Right atrium auricular region (tissue), 2 donors: ENCODE data around the gene GYG1. TPM values are rescaled to one million over a fixed set of nuclear protein-coding genes. Genes with fewer than 3 reads are reported as not detected.

Experiments used
- DNase-seq: peaks from one replicate; pipeline ENCODE4 v3.0.0-alpha.2; 2019; ENCODE audit warnings: low spot score
- H3K27ac ChIP-seq, 2 donors: fragments of 200-600 bp; sonication (generic); 1 replicate in 1 of 2; 2 replicates in 1 of 2; pipeline ENCODE4 v1.5.1; 2016 to 2019
- H3K27me3 ChIP-seq, 2 donors: fragments of 200-600 bp; sonication (generic); one replicate each; pipeline versions ENCODE4 v1.5.1 to v1.6.0; 2017 to 2019
- H3K36me3 ChIP-seq: fragments of 200-600 bp; sonication (generic); one replicate; pipeline ENCODE4 v1.5.1; 2016
- H3K4me1 ChIP-seq, 2 donors: fragments of 200-600 bp; sonication (generic); one replicate each; pipeline versions ENCODE4 v1.5.1 to v1.6.0; 2017 to 2019
- H3K4me3 ChIP-seq, 2 donors: fragments of 200-600 bp; sonication (generic); 1 replicate in 1 of 2; 2 replicates in 1 of 2; pipeline ENCODE4 v1.5.1; 2017 to 2019; ENCODE audit warnings: mild to moderate bottlenecking in 1 of 2, moderate library complexity in 1 of 2
- H3K9me3 ChIP-seq, 2 donors: fragments of 200-600 bp; sonication (generic); one replicate each; pipeline ENCODE4 v1.5.1; 2019
- CTCF ChIP-seq, 2 donors: fragments of 200-600 bp; sonication (generic); IDR thresholded peaks; one replicate each; pipeline ENCODE4 v1.5.1; 2019; ENCODE audit warnings: antibody characterized with exemption in 2 of 2
- total RNA-seq, 2 donors: library from RNA; depleted of rRNA; stranded (reverse); fragments of >200 nt; gene quantifications; one replicate each; pipeline ENCODE4 v1.1.0, GENCODE V29; 2016

GYG1 gene
- total RNA-seq, 2 donors from 2014 or later, result 67.9 to 70.7 TPM

- no peak overlapping the region for H3K4me3 ChIP-seq
- H3K27ac ChIP-seq, result peak overlapping the region; percentile 3 to 47
- DNase-seq, result no peak
- H3K9me3 ChIP-seq, result no peaks in the 10 kb centered on the region
- H3K4me1 ChIP-seq, result peaks cover 0 to 31% of the 10 kb centered on the region in 2 donors
- H3K27me3 ChIP-seq, result no peaks in the 10 kb centered on the region
- TF ChIP-seq CTCF (IDR thresholded peaks at IDR 0.05), result no peak
- peaks cover 60% of the 10 kb centered on the region for H3K36me3 ChIP-seq
These were observed 20.3 kb downstream of the GYG1 start for GRCh38 chr3:149011676-149012075.

GRCh38 chr3:149013726-149014125, 22.4 kb downstream of the GYG1 start:
- Histone ChIP-seq H3K27me3 (no peaks in the 10 kb centered on the region), H3K27ac (no peak overlapping the region), H3K4me3 (no peak overlapping the region), H3K9me3 (no peaks in the 10 kb centered on the region), H3K4me1 (peaks cover 0 to 48% of the 10 kb centered on the region in 2 donors), H3K36me3 (peaks cover 46% of the 10 kb centered on the region)
- DNase-seq, result no peak
- TF ChIP-seq CTCF (IDR thresholded peaks at IDR 0.05), result no peak

- no peak for DNase-seq
- no peak for TF ChIP-seq CTCF (IDR thresholded peaks at IDR 0.05)
- H3K36me3 ChIP-seq, result peaks cover 39% of the 10 kb centered on the region
- H3K27ac ChIP-seq, result peak overlapping the region; percentile 65 to 72
- H3K27me3 ChIP-seq, result no peaks in the 10 kb centered on the region
- no peak overlapping the region for H3K4me3 ChIP-seq
- H3K9me3 ChIP-seq, result no peaks in the 10 kb centered on the region
- peaks cover 0 to 65% of the 10 kb centered on the region in 2 donors for H3K4me1 ChIP-seq
These were observed 24.1 kb downstream of the GYG1 start for GRCh38 chr3:149015393-149015792.

DNA sequence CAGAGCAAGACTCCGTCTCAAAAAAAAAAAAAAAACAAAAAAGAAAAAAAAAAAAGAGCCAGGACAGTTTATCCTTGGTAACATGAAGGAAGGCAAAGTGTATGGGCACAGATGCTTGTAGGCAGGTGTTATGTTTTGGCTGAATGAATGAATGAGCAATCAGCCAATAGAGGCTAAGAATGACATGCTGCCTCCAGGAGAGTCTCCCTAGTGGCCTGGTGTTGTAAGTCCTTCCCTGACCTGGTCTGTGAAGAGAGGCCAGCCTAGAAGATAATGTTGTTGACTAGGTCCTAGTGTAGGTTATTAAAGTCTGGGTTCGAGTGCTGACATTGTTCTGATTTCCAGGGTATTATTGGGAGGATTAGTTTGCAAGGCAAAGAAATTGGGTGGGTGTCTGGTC, 24.9 kb downstream of the GYG1 start:
- peaks cover 36% of the 10 kb centered on the region for H3K36me3 ChIP-seq
- no peak overlapping the region for H3K4me3 ChIP-seq

GRCh38 chr3:149016669-149017541, 25.6 kb downstream of the GYG1 start:
- TF ChIP-seq CTCF (IDR thresholded peaks at IDR 0.05), result no peak
- DNase-seq, result no peak
- peak overlapping the region; percentile 65 to 72 for H3K27ac ChIP-seq
- peaks cover 0 to 57% of the 10 kb centered on the region in 2 donors for H3K4me1 ChIP-seq
- H3K4me3 ChIP-seq, result no peak overlapping the region
- H3K27me3 ChIP-seq, result no peaks in the 10 kb centered on the region
- H3K9me3 ChIP-seq, result no peaks in the 10 kb centered on the region
- peaks cover 31% of the 10 kb centered on the region for H3K36me3 ChIP-seq

More for the DNA sequence above, 24.9 kb downstream of the GYG1 start:
- peaks cover 0 to 64% of the 10 kb centered on the region in 2 donors for H3K4me1 ChIP-seq
- H3K9me3 ChIP-seq, result no peaks in the 10 kb centered on the region
- no peak for DNase-seq
- peak overlapping the region; percentile 65 to 72 for H3K27ac ChIP-seq
- no peak for TF ChIP-seq CTCF (IDR thresholded peaks at IDR 0.05)
- H3K27me3 ChIP-seq, result no peaks in the 10 kb centered on the region
